Colonic mucosa (tissue), 4 donors: ENCODE data around the gene SLC48A1. TPM values are rescaled to one million over a fixed set of nuclear protein-coding genes. Genes with fewer than 3 reads are reported as not detected.
"Not testable (repeated sequence)": the region's sequence is repeated elsewhere in the genome, so short reads cannot be mapped to it uniquely, and the experiment has no call there.

Experiments
- DNase-seq: peaks from one replicate; pipeline ENCODE4 v3.0.0-alpha.2; 2020
- H3K27ac ChIP-seq: fragments of 200-600 bp; one replicate; pipeline ENCODE4 v1.8.0; 2021
- H3K27me3 ChIP-seq: fragments of 200-600 bp; one replicate; pipeline ENCODE4 v1.8.0; 2021
- H3K36me3 ChIP-seq: fragments of 200-600 bp; one replicate; pipeline ENCODE4 v1.8.0; 2021
- H3K4me1 ChIP-seq: fragments of 200-600 bp; one replicate; pipeline ENCODE4 v1.8.0; 2021; ENCODE audit warnings: mild to moderate bottlenecking
- H3K4me3 ChIP-seq: fragments of 200-600 bp; one replicate; pipeline ENCODE4 v1.8.0; 2021
- H3K9ac ChIP-seq, 2 donors: one replicate each; pipeline ENCODE4 v1.7.0; 2013; ENCODE audit warnings: control low read depth in 2 of 2, low read depth in 2 of 2, low read length in 2 of 2
- H3K9me3 ChIP-seq: fragments of 200-600 bp; one replicate; pipeline ENCODE4 v1.8.0; 2021
- CTCF ChIP-seq: fragments of 200-600 bp; IDR thresholded peaks from one replicate; pipeline ENCODE4 v1.8.0; 2022; ENCODE audit warnings: antibody characterized with exemption, mild to moderate bottlenecking
- intact Hi-C: fragments of 100-400 bp; cut with DNase I; formaldehyde crosslinking; loops from one replicate; pipeline ENCODE4 v1.14.1; 2022
- total RNA-seq, 2 donors: library from RNA; stranded (reverse); fragmentation: NEBNext Ultra II Directional in 1 of 2; extraction: Animal tissue kit (Norgen Biotek cat#: 25700) in 1 of 2; gene quantifications; one replicate each; pipeline ENCODE4 v1.2.1, GENCODE V29; 2021
- donor health status: healthy.
- donor health status: DM: no; HTN: no; CAD: no.
- donor health status: DM: no; HTN: no; CAD: no.

SLC48A1 gene
- total RNA-seq, 2 donors from 2014 or later = 12.2 to 17.9 TPM

- H3K4me3 ChIP-seq = no peak overlapping the region
- no peaks in the 10 kb centered on the region for H3K36me3 ChIP-seq
- H3K4me1 ChIP-seq = peaks cover 7% of the 10 kb centered on the region
- no peak for TF ChIP-seq CTCF
- H3K27me3 ChIP-seq = no peaks in the 10 kb centered on the region
- peak overlapping the region in 1 of 2 donors; percentile 29 for H3K9ac ChIP-seq
- no peaks in the 10 kb centered on the region for H3K9me3 ChIP-seq
- no peak for DNase-seq
- H3K27ac ChIP-seq = peak overlapping the region; percentile 90
- intact Hi-C loops = no loop called here
Measured at GRCh38 chr12:47807338-47807737, 34.3 kb downstream of the SLC48A1 start.

- H3K27ac ChIP-seq = peak overlapping the region; percentile 90
- DNase-seq = peak; percentile 41
- no peak overlapping the region for H3K4me3 ChIP-seq
- peak overlapping the region; percentile 26 to 29 for H3K9ac ChIP-seq
- intact Hi-C loops = no loop called here
- no peaks in the 10 kb centered on the region for H3K9me3 ChIP-seq
- no peaks in the 10 kb centered on the region for H3K36me3 ChIP-seq
- TF ChIP-seq CTCF = no peak
- peaks cover 7% of the 10 kb centered on the region for H3K4me1 ChIP-seq
- no peaks in the 10 kb centered on the region for H3K27me3 ChIP-seq
Measured at GRCh38 chr12:47808050-47808449, 35.0 kb downstream of the SLC48A1 start.

GRCh38 chr12:47808574-47809365 is 35.7 kb downstream of the SLC48A1 start:
- Histone ChIP-seq H3K4me3 (no peak overlapping the region), H3K4me1 (peaks cover 10% of the 10 kb centered on the region), H3K9me3 (no peaks in the 10 kb centered on the region), H3K27ac (peak overlapping the region; percentile 90), H3K9ac (peak overlapping the region; percentile 4 to 45), H3K27me3 (no peaks in the 10 kb centered on the region), H3K36me3 (no peaks in the 10 kb centered on the region)
- no peak for TF ChIP-seq CTCF
- DNase-seq = no peak
- intact Hi-C loops = no loop called here

GRCh38 chr12:47809518-47809917 is 36.5 kb downstream of the SLC48A1 start:
- H3K4me1 ChIP-seq = peaks cover 14% of the 10 kb centered on the region

GRCh38 chr12:47811072-47811396 is 38.0 kb downstream of the SLC48A1 start:
- no peaks in the 10 kb centered on the region for H3K27me3 ChIP-seq
- TF ChIP-seq CTCF = no peak
- no peaks in the 10 kb centered on the region for H3K36me3 ChIP-seq
- peaks cover 15% of the 10 kb centered on the region for H3K4me1 ChIP-seq
- no peaks in the 10 kb centered on the region for H3K9me3 ChIP-seq
- H3K4me3 ChIP-seq = no peak overlapping the region
- intact Hi-C loops = no loop called here
- DNase-seq = no peak
- H3K9ac ChIP-seq = peak overlapping the region in 1 of 2 donors; percentile 57
- H3K27ac ChIP-seq = peak overlapping the region; percentile 90

More at GRCh38 chr12:47809518-47809917, 36.5 kb downstream of the SLC48A1 start:
- DNase-seq, H3K27me3 ChIP-seq, H3K36me3 ChIP-seq, intact Hi-C loops, H3K9me3 ChIP-seq, H3K4me3 ChIP-seq: not testable (repeated sequence)
- Histone ChIP-seq H3K27ac (peak overlapping the region; percentile 90), H3K9ac (peak overlapping the region in 1 of 2 donors; percentile 45)
